RWPE1 (cell line): Measurements from ENCODE around the gene NKX6-2.

Experiments
- CTCF ChIA-PET: fragments of 350-600 bp; sonication (Branson Sonifier 250); formaldehyde crosslinking; extraction: SDS; loops from one replicate; lab custom pipeline; 2021; lab: Yijun Ruan, JAX
- POLR2A ChIA-PET: fragments of 400-600 bp; formaldehyde crosslinking; extraction: SDS; loops from one replicate; lab custom pipeline; 2020; ENCODE audit warnings: antibody characterized with exemption; ENCODE audit not compliant: low non-redundant PET; lab: Yijun Ruan, JAX
- DNase-seq: peaks from one replicate; pipeline ENCODE4 v3.0.0; 2012; ENCODE audit warnings: low spot score
- H3K27ac ChIP-seq: fragments of 450-650 bp; 2 replicates; pipeline ENCODE4 v1.5.1; 2017
- TF ChIP-seq, protein P1 (sequence below): fragments of 450-650 bp; conservative IDR thresholded peaks from 2 replicates; pipeline ENCODE4 v1.5.1; 2017; ENCODE audit warnings: low read depth, mild to moderate bottlenecking

NKX6-2 gene

GRCh38 chr10:132790934-132791829 lies 5.2 kb upstream of the NKX6-2 start:
- POLR2A ChIA-PET, result no interaction called here
- DNase-seq, result no peak
- CTCF ChIA-PET, result no interaction called here
- TF ChIP-seq, protein P1, sequence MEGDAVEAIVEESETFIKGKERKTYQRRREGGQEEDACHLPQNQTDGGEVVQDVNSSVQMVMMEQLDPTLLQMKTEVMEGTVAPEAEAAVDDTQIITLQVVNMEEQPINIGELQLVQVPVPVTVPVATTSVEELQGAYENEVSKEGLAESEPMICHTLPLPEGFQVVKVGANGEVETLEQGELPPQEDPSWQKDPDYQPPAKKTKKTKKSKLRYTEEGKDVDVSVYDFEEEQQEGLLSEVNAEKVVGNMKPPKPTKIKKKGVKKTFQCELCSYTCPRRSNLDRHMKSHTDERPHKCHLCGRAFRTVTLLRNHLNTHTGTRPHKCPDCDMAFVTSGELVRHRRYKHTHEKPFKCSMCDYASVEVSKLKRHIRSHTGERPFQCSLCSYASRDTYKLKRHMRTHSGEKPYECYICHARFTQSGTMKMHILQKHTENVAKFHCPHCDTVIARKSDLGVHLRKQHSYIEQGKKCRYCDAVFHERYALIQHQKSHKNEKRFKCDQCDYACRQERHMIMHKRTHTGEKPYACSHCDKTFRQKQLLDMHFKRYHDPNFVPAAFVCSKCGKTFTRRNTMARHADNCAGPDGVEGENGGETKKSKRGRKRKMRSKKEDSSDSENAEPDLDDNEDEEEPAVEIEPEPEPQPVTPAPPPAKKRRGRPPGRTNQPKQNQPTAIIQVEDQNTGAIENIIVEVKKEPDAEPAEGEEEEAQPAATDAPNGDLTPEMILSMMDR, result no peak
- H3K27ac ChIP-seq, result no peak overlapping the region

GRCh38 chr10:132790470-132790869 lies 4.5 kb upstream of the NKX6-2 start:
- H3K27ac ChIP-seq, result no peak overlapping the region
- ChIA-PET POLR2A (no interaction called here), CTCF (interaction anchor here (1.2 kb wide), 1 partner anchor 136 kb away, joined by 4 read pairs; no protein-coding TSS in a partner anchor)
- no peak for DNase-seq
- TF ChIP-seq, protein P1, result no peak

- POLR2A ChIA-PET, result no interaction called here
- CTCF ChIA-PET, result interaction anchor here (1.2 kb wide), 1 partner anchor 135 kb away, joined by 4 read pairs; no protein-coding TSS in a partner anchor
- no peak overlapping the region for H3K27ac ChIP-seq
- TF ChIP-seq, protein P1, result no peak
- DNase-seq, result no peak
Measured at GRCh38 chr10:132789659-132790148, 3.8 kb upstream of the NKX6-2 start.

GRCh38 chr10:132788831-132789219 lies 2.9 kb upstream of the NKX6-2 start:
- DNase-seq, result no peak
- POLR2A ChIA-PET, result no interaction called here
- no peak overlapping the region for H3K27ac ChIP-seq
- TF ChIP-seq, protein P1, result no peak
- CTCF ChIA-PET, result interaction anchor here (0.5 to 1.4 kb wide), 3 partner anchors 84 to 135 kb away, joined by 3 to 9 read pairs (median 4); no protein-coding TSS in a partner anchor

DNA sequence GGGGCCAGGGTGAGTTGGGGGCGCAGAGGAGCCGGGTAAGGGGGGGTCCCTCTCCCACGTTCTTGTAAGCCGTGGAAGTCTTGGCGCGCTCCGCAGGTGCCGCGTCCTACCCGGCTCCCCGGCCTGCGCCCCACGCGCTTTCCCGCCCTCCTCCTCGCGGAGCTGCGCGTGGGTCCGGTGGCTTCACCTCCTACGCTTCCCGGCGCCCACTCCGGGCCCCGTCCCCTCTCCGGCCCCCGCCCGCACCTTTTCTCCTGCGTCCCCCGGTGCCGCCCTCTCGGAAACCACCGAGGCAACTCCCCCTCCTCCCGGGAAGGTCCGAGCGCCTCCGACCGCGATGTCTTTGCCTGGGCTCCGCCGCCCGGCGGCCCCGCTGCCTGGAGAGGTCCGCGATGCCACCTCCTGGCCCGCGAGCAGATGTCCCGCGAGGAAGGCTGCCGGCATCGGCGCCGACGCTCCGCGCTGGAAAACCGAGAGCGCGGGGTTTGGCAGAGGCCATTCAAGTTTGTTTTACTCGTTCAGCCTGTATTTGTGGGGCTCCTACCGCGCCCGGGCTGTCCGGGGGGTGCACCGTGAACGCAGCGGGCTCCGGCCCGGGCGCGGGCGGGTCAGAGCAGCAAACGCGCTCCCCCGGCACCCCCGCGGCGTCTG lies 2.4 kb upstream of the NKX6-2 start:
- ChIA-PET POLR2A (no interaction called here), CTCF (interaction anchor here (0.5 to 1.4 kb wide), 3 partner anchors 83 to 134 kb away, joined by 3 to 9 read pairs (median 4); no protein-coding TSS in a partner anchor)
- TF ChIP-seq, protein P1, result no peak
- peak; percentile 42 for DNase-seq
- H3K27ac ChIP-seq, result no peak overlapping the region

- POLR2A ChIA-PET, result no interaction called here
- H3K27ac ChIP-seq, result no peak overlapping the region
- CTCF ChIA-PET, result interaction anchor here (0.8 to 1.4 kb wide), 2 partner anchors 132 to 134 kb away, joined by 3 to 9 read pairs; no protein-coding TSS in a partner anchor
- no peak for DNase-seq
- TF ChIP-seq, protein P1, result no peak
Measured at GRCh38 chr10:132787495-132788179, 1.7 kb upstream of the NKX6-2 start.
